Neural progenitor cell (in vitro differentiated cells): ENCODE results near the gene TPP1. TPM values are rescaled to one million over a fixed set of nuclear protein-coding genes. Genes with fewer than 3 reads are reported as not detected.

ENCODE experiments used
- DNase-seq: peaks from one replicate; pipeline ENCODE4 v3.0.0-alpha.2; 2016; ENCODE audit warnings: low spot score
- H2AFZ ChIP-seq: fragments of 200-600 bp; sonication (generic); replicated peaks from 2 replicates; pipeline ENCODE4 v1.6.1; 2016; ENCODE audit warnings: antibody characterized with exemption
- H3F3A ChIP-seq: fragments of 200-600 bp; sonication (generic); 2 replicates; pipeline ENCODE4 v1.6.1; 2016; ENCODE audit warnings: antibody characterized with exemption, low read depth
- H3K27ac ChIP-seq: fragments of 200-600 bp; sonication (generic); 2 replicates; pipeline ENCODE4 v1.5.1; 2016; ENCODE audit warnings: mild to moderate bottlenecking
- H3K27me3 ChIP-seq: fragments of 200-600 bp; sonication (generic); 2 replicates; pipeline ENCODE4 v1.6.1; 2016; ENCODE audit warnings: mild to moderate bottlenecking, moderate library complexity
- H3K36me3 ChIP-seq: fragments of 200-600 bp; sonication (generic); 2 replicates; pipeline ENCODE4 v1.5.1; 2016
- H3K4me1 ChIP-seq: fragments of 200-600 bp; sonication (generic); 2 replicates; pipeline ENCODE4 v1.6.1; 2016; ENCODE audit warnings: mixed run types
- H3K4me2 ChIP-seq: fragments of 200-600 bp; sonication (generic); 2 replicates; pipeline ENCODE4 v1.6.1; 2016
- H3K4me3 ChIP-seq: fragments of 200-600 bp; sonication (generic); 2 replicates; pipeline ENCODE4 v1.5.1; 2016
- H3K79me2 ChIP-seq: fragments of 200-600 bp; sonication (generic); 2 replicates; pipeline ENCODE4 v1.6.1; 2016; ENCODE audit warnings: low read depth
- H3K9ac ChIP-seq: fragments of 200-600 bp; sonication (generic); 2 replicates; pipeline ENCODE4 v1.6.1; 2016
- H3K9me3 ChIP-seq: fragments of 200-600 bp; sonication (generic); 2 replicates; pipeline ENCODE4 v1.5.1; 2016; ENCODE audit warnings: low read depth
- H4K20me1 ChIP-seq: fragments of 200-600 bp; sonication (generic); 2 replicates; pipeline ENCODE4 v1.6.1; 2016; ENCODE audit warnings: low read depth
- H3K27ac Mint-ChIP-seq: 3 replicates; pipeline ENCODE4 v1.8.0; 2021; ENCODE audit warnings: mixed read lengths
- H3K27me3 Mint-ChIP-seq: 2 replicates; pipeline ENCODE4 v1.8.0; 2022; ENCODE audit warnings: low read depth, mild to moderate bottlenecking, inconsistent platforms, moderate library complexity, mixed read lengths; ENCODE audit not compliant: insufficient read depth
- H3K36me3 Mint-ChIP-seq: 3 replicates; pipeline ENCODE4 v1.8.0; 2021; ENCODE audit warnings: mixed read lengths
- H3K4me1 Mint-ChIP-seq: 3 replicates; pipeline ENCODE4 v1.8.0; 2021; ENCODE audit warnings: mixed read lengths
- H3K4me3 Mint-ChIP-seq: 3 replicates; pipeline ENCODE4 v1.8.0; 2021; ENCODE audit warnings: mild to moderate bottlenecking, moderate library complexity, mixed read lengths
- H3K9me3 Mint-ChIP-seq: 3 replicates; pipeline ENCODE4 v1.8.0; 2020; ENCODE audit warnings: mixed read lengths
- EZH2 ChIP-seq: fragments of 200-600 bp; sonication (generic); IDR thresholded peaks from 2 replicates; pipeline ENCODE4 v1.6.1; 2017; ENCODE audit warnings: antibody characterized with exemption, mild to moderate bottlenecking, moderate library complexity
- EZH2phosphoT487 ChIP-seq: fragments of 200-600 bp; sonication (generic); IDR thresholded peaks from 2 replicates; pipeline ENCODE4 v1.6.1; 2017; ENCODE audit warnings: antibody characterized with exemption
- total RNA-seq: library from RNA; depleted of rRNA; stranded (reverse); fragments of >200 nt; gene quantifications from 2 replicates; pipeline ENCODE4 v1.2.3, GENCODE V29; 2015; ENCODE audit warnings: low replicate concordance
- TF ChIP-seq, protein P1 (sequence below): fragments of 200-600 bp; sonication (generic); IDR thresholded peaks from 2 replicates; pipeline ENCODE4 v1.5.1; 2017; ENCODE audit warnings: antibody characterized with exemption, mild to moderate bottlenecking

The TPP1 gene
- total RNA-seq, 1 donor from 2014 or later = 9.9 TPM

DNA sequence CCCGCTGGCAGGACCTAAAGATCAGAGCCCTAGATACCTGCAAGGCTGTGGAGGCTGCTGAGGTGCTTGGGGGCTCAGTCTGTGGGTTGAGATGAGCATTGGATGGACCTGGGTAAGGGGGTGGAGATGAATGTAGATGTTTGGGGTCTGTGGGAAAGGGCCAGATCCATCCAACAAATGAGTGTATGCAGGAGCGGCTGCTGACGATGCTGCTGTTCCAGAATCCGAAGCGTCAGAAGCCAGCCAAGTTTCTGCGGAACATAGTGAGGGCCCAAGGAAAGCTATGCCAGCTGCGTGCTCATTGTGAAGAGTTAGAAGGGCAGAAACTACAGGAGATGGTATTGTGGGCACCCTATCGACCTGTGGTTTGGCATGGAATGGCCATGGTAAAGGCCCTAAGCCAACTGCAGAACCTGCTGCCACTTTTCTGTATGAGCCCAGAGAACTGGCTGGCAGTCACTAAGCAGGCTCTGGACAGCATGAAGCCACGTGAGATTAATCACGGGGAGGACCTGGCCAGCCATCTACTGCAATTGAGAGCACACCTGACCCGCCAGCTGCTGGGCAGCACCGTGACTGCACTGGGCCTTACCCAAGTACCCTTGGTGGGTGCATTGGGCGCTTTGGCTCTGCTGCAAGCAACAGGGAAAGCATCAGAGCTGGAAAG, 52.4 kb downstream of the TPP1 start:
- H3K27me3 ChIP-seq = no peaks in the 10 kb centered on the region
- no peaks in the 10 kb centered on the region for H3F3A ChIP-seq
- TF ChIP-seq, protein P1, sequence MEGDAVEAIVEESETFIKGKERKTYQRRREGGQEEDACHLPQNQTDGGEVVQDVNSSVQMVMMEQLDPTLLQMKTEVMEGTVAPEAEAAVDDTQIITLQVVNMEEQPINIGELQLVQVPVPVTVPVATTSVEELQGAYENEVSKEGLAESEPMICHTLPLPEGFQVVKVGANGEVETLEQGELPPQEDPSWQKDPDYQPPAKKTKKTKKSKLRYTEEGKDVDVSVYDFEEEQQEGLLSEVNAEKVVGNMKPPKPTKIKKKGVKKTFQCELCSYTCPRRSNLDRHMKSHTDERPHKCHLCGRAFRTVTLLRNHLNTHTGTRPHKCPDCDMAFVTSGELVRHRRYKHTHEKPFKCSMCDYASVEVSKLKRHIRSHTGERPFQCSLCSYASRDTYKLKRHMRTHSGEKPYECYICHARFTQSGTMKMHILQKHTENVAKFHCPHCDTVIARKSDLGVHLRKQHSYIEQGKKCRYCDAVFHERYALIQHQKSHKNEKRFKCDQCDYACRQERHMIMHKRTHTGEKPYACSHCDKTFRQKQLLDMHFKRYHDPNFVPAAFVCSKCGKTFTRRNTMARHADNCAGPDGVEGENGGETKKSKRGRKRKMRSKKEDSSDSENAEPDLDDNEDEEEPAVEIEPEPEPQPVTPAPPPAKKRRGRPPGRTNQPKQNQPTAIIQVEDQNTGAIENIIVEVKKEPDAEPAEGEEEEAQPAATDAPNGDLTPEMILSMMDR = no peak
- TF ChIP-seq EZH2 (no peak), EZH2phosphoT487 (no peak)
- H3K4me1 Mint-ChIP-seq = peaks cover 9% of the 10 kb centered on the region
- no peak for DNase-seq
- peaks cover 7% of the 10 kb centered on the region for H3K36me3 Mint-ChIP-seq
- H3K27ac Mint-ChIP-seq = no peak overlapping the region
- no peak overlapping the region for H3K4me3 Mint-ChIP-seq
- no peaks in the 10 kb centered on the region for H3K27me3 Mint-ChIP-seq
- peaks cover 5% of the 10 kb centered on the region for H3K4me1 ChIP-seq
- H3K4me3 ChIP-seq = no peak overlapping the region
- H2AFZ ChIP-seq = no peak overlapping the region
- H3K79me2 ChIP-seq = no peaks in the 10 kb centered on the region
- H3K36me3 ChIP-seq = no peaks in the 10 kb centered on the region
- no peaks in the 10 kb centered on the region for H3K9me3 ChIP-seq
- no peak overlapping the region for H3K9ac ChIP-seq
- H3K27ac ChIP-seq = no peak overlapping the region
- H3K4me2 ChIP-seq = no peak overlapping the region
- H4K20me1 ChIP-seq = no peaks in the 10 kb centered on the region
- H3K9me3 Mint-ChIP-seq = no peaks in the 10 kb centered on the region

DNA sequence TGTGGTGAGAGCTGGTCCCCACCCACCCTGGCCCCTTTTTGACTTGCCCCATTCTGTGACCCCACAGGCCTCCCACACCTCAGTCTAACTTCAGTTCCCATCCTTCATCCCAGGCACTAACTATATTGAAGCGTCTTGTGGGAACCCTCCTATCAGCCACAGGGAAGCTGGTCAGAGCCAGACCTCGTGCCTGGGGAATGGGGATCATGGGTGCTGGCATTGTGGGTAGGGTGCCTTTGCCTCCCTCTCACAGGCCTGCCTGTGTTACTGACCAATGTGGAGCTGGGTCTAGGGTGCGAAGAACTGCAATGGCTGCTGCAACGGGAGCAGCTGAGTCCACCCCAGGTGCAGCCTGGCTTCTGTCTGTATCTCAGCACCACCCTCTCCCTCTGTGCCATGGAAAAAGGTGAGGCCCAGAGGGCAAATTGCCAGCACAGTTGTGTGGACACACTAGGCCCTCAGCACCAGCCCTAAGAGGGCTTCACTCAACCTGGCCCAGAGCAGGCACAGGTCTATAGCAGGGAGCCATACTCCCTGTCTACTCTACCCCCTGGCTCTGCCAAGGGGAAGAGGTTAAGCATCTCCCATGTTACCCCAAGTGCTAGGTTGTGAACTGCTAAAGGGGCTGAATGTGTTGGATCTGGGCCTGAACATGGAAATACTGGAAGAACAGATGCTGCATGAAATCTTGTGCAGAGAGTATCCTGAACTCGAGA, 53.1 kb downstream of the TPP1 start:
- Histone ChIP-seq H2AFZ (no peak overlapping the region), H3K79me2 (no peaks in the 10 kb centered on the region), H3K36me3 (no peaks in the 10 kb centered on the region), H3K9me3 (no peaks in the 10 kb centered on the region), H3F3A (no peaks in the 10 kb centered on the region), H3K4me3 (no peak overlapping the region), H3K4me1 (peaks cover 5% of the 10 kb centered on the region), H3K27me3 (no peaks in the 10 kb centered on the region), H3K4me2 (no peak overlapping the region), H3K9ac (no peak overlapping the region), H4K20me1 (no peaks in the 10 kb centered on the region), H3K27ac (no peak overlapping the region)
- no peaks in the 10 kb centered on the region for H3K9me3 Mint-ChIP-seq
- H3K27me3 Mint-ChIP-seq = no peaks in the 10 kb centered on the region
- no peak overlapping the region for H3K27ac Mint-ChIP-seq
- TF ChIP-seq EZH2 (no peak), EZH2phosphoT487 (no peak)
- TF ChIP-seq, protein P1 = no peak
- peaks cover 9% of the 10 kb centered on the region for H3K4me1 Mint-ChIP-seq
- H3K36me3 Mint-ChIP-seq = peaks cover 5% of the 10 kb centered on the region
- H3K4me3 Mint-ChIP-seq = no peak overlapping the region
- no peak for DNase-seq

DNA sequence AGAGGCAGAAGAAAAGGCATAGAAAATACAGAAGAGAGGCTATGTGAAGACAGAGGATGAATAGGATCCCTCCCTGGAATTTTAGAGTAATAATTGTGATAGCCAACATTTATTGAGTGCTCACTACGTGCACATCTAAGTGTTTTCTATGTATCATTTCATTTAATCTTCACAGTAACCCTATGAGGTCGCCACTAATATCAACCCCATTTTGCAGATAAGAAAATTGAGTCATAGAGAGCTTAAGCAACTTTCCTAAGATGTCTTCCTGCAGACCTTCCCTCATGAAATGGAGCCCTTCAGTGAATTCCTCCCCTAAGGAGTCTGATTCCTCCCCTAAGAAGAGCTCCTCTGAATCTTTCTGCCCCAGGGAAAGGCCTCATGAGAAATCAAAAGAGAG, 53.9 kb downstream of the TPP1 start:
- H3K9me3 ChIP-seq = no peaks in the 10 kb centered on the region
- no peaks in the 10 kb centered on the region for H3K79me2 ChIP-seq
- Mint-ChIP-seq H3K27ac (no peak overlapping the region), H3K36me3 (peaks cover 5% of the 10 kb centered on the region), H3K27me3 (no peaks in the 10 kb centered on the region), H3K4me1 (peaks cover 9% of the 10 kb centered on the region), H3K9me3 (no peaks in the 10 kb centered on the region), H3K4me3 (no peak overlapping the region)
- no peak overlapping the region for H3K4me2 ChIP-seq
- H3F3A ChIP-seq = no peaks in the 10 kb centered on the region
- H3K36me3 ChIP-seq = no peaks in the 10 kb centered on the region
- H2AFZ ChIP-seq = no peak overlapping the region
- peaks cover 5% of the 10 kb centered on the region for H3K4me1 ChIP-seq
- no peak overlapping the region for H3K4me3 ChIP-seq
- DNase-seq = no peak
- no peak for TF ChIP-seq EZH2phosphoT487
- no peaks in the 10 kb centered on the region for H4K20me1 ChIP-seq
- no peaks in the 10 kb centered on the region for H3K27me3 ChIP-seq
- H3K9ac ChIP-seq = no peak overlapping the region
- no peak overlapping the region for H3K27ac ChIP-seq

DNA sequence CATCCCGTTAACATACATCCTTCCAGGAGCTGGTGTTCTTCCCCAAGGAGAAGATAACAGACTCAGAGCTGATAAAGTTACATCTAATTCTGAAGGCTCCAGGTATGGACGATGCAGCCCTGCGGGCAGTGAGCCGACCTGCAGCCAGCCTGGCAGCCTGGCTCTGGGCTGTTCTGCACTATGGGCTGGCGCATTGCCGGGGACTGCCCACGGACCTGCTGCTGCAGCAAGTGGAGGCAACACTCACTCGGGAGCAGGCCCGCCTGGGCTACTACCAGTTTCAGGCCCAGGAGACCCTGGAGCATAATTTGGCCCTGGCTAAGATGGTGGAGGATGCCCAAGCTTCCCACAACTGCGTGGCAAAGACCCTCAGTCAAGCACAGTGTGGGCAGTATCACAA, 55.6 kb downstream of the TPP1 start:
- TF ChIP-seq EZH2phosphoT487 = no peak
- no peak for TF ChIP-seq EZH2
- TF ChIP-seq, protein P1 = no peak

More for the DNA sequence above, 55.6 kb downstream of the TPP1 start:
- Mint-ChIP-seq H3K36me3 (peaks cover 1% of the 10 kb centered on the region), H3K27me3 (peaks cover 4% of the 10 kb centered on the region), H3K27ac (no peak overlapping the region), H3K9me3 (no peaks in the 10 kb centered on the region), H3K4me3 (no peak overlapping the region), H3K4me1 (peaks cover 6% of the 10 kb centered on the region)
- no peak for DNase-seq
- Histone ChIP-seq H3K79me2 (no peaks in the 10 kb centered on the region), H3K9me3 (no peaks in the 10 kb centered on the region), H3K4me1 (peaks cover 5% of the 10 kb centered on the region), H3K4me2 (no peak overlapping the region), H3K4me3 (no peak overlapping the region), H3F3A (no peaks in the 10 kb centered on the region), H2AFZ (no peak overlapping the region), H4K20me1 (no peaks in the 10 kb centered on the region), H3K27me3 (no peaks in the 10 kb centered on the region), H3K27ac (no peak overlapping the region), H3K9ac (no peak overlapping the region), H3K36me3 (no peaks in the 10 kb centered on the region)
